Panc1 (cell line): Measurements from ENCODE around the gene TMCO4. TPM values are rescaled to one million over a fixed set of nuclear protein-coding genes. Genes with fewer than 3 reads are reported as not detected.

Experiments
- ATAC-seq: fragments of 200-7000 bp; cut with Tn5 transposase; 2 replicates; pipeline ENCODE4 v1.9.1; 2020; ENCODE audit warnings: mild to moderate bottlenecking, moderate library complexity
- BruUV-seq: library from RNA; stranded (reverse); fragments of 400-500 nt; replicated peaks from 2 replicates; lab custom pipeline; 2021; lab: Mats Ljungman, UMichigan
- CTCF ChIA-PET: fragments of 300-600 bp; sonication (Branson Sonifier 250); formaldehyde crosslinking; loops from one replicate; lab custom pipeline; 2022; ENCODE audit warnings: antibody characterized with exemption; lab: Charles Lee
- POLR2A ChIA-PET: fragments of 300-600 bp; sonication (Branson Sonifier 250); formaldehyde crosslinking; loops from one replicate; lab custom pipeline; 2022; ENCODE audit warnings: antibody characterized with exemption; lab: Charles Lee
- DNase-seq: peaks from one replicate; pipeline ENCODE4 v3.0.0-alpha.2; 2010; ENCODE audit warnings: low read depth, low spot score
- H3K27ac ChIP-seq: 2 replicates; pipeline ENCODE4 v1.5.1; 2011; ENCODE audit warnings: mild to moderate bottlenecking, low read length, inconsistent platforms
- H3K27me3 ChIP-seq: fragments of 200-500 bp; sonication (Bioruptor generic); 2 replicates; pipeline ENCODE4 v1.6.0; 2014; ENCODE audit warnings: low read length, inconsistent platforms; ENCODE audit not compliant: control insufficient read depth, insufficient read depth
- H3K36me3 ChIP-seq: fragments of 200-500 bp; sonication (Bioruptor generic); 2 replicates; pipeline ENCODE4 v1.5.1; 2014; ENCODE audit warnings: inconsistent platforms, mild to moderate bottlenecking, low read length, moderate library complexity; ENCODE audit not compliant: control insufficient read depth, insufficient read depth
- H3K4me1 ChIP-seq: 2 replicates; pipeline ENCODE4 v1.5.1; 2011; ENCODE audit warnings: inconsistent platforms, mild to moderate bottlenecking, low read length, moderate library complexity; ENCODE audit not compliant: control insufficient read depth, insufficient read depth
- H3K4me3 ChIP-seq, 2 experiments: 2 replicates each; pipeline ENCODE4 v1.5.1; 2011 to 2012; ENCODE audit warnings: low read depth in 2 of 2, low read length in 2 of 2, mild to moderate bottlenecking in 2 of 2, inconsistent platforms in 1 of 2, moderate library complexity in 1 of 2
- H3K9me3 ChIP-seq: fragments of 200-500 bp; sonication (Bioruptor generic); 2 replicates; pipeline ENCODE4 v1.5.1; 2014; ENCODE audit warnings: low read depth, mild to moderate bottlenecking, inconsistent platforms, low read length, moderate library complexity; ENCODE audit not compliant: control insufficient read depth, insufficient read depth
- POLR2AphosphoS5 ChIP-seq: IDR thresholded peaks from 2 replicates; pipeline ENCODE4 v1.6.1; 2012; ENCODE audit warnings: mild to moderate bottlenecking, low read depth, low read length, moderate library complexity
- SIN3A ChIP-seq: IDR thresholded peaks from 2 replicates; pipeline ENCODE4 v1.6.1; 2012; ENCODE audit warnings: low read depth, mild to moderate bottlenecking, low read length, moderate library complexity, borderline replicate concordance; ENCODE audit not compliant: insufficient read depth
- TCF7L2 ChIP-seq: IDR thresholded peaks from 2 replicates; pipeline ENCODE4 v1.6.1; 2011; ENCODE audit warnings: mild to moderate bottlenecking, low read depth, low read length, inconsistent platforms
- in situ Hi-C: cut with HindIII; loops from 2 replicates; pipeline ENCODE4 v1.10.0; 2016; ENCODE audit warnings: low sequenced_read_pairs, low pct_unique_long_range_greater_than_20kb
- intact Hi-C: fragments of 100-400 bp; cut with micrococcal nuclease; formaldehyde crosslinking; loops from one replicate; pipeline ENCODE4 v1.10.0; 2022; ENCODE audit not compliant: unreplicated experiment
- total RNA-seq: library from RNA; stranded (reverse); gene quantifications from one replicate; pipeline ENCODE4 v1.2.1, GENCODE V29; 2021; ENCODE audit not compliant: unreplicated experiment
- TF ChIP-seq, protein P1 (sequence below): fragments of 450-650 bp; IDR thresholded peaks from 2 replicates; pipeline ENCODE4 v1.5.1; 2017; ENCODE audit warnings: mild to moderate bottlenecking
- TF ChIP-seq, protein P2 (sequence below), 2 experiments: IDR thresholded peaks; 2 replicates each; pipeline ENCODE4 v1.6.1; 2011 to 2012; ENCODE audit warnings: low read depth in 2 of 2, control low read depth in 1 of 2, low read length in 1 of 2, mild to moderate bottlenecking in 1 of 2, moderate library complexity in 1 of 2; ENCODE audit not compliant: insufficient read depth in 1 of 2

Gene TMCO4
- total RNA-seq, 1 experiment from 2014 or later, result 13.2 TPM

DNA sequence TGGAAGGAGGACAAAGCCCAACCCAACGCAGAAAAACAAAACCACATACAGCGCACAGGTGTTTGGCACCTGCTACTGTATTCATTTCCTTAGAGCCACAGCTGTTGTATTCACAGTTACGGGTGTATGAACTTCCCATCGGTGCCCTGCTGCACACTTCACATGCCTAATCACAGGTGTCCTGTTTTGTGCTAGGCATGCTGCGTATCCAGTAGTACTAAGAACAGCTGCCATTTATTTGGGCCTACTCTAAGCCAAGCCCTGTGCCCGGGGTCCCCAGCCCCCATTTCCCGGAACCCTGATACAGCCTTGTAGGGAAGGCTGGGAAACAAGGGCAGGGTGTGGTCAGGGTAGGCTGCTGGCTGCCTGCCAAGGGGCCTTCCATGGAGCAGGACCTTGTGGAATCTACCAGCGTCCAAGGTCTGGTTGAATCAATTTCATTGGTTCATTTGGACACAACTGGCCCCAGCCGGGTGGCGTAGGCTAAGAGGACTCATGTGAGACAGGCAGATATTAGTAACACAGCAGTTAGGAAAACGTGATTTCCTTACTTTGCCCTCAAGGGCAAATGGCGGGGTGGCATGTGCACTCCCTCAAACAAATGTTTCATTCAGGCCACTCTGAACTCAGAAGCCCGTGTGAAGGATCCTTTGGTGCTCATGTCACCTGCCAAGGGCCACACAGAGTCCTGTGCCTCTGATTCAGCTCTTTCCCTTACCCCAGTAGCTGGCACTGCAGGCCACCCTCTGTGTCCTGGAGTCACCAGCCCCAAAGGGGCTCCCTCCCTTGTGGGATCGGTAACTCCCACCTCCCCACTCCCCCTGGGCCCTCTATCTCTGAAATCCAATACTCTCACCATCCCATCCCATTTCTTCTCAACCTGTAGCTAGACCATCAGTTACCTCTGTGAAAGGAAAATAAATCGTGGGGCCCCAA is 16.4 kb upstream of the TMCO4 start:
- Histone ChIP-seq H3K4me1 (no peaks in the 10 kb centered on the region), H3K4me3 (no peak overlapping the region), H3K36me3 (no peaks in the 10 kb centered on the region), H3K27me3 (no peaks in the 10 kb centered on the region), H3K27ac (no peak overlapping the region), H3K9me3 (no peaks in the 10 kb centered on the region)
- no TSS peak for BruUV-seq
- DNase-seq, result no peak
- POLR2A ChIA-PET, result no interaction called here
- no peak for ATAC-seq
- in situ Hi-C loops (no loop called here), intact Hi-C loops (no loop called here)
- TF ChIP-seq, protein P1, sequence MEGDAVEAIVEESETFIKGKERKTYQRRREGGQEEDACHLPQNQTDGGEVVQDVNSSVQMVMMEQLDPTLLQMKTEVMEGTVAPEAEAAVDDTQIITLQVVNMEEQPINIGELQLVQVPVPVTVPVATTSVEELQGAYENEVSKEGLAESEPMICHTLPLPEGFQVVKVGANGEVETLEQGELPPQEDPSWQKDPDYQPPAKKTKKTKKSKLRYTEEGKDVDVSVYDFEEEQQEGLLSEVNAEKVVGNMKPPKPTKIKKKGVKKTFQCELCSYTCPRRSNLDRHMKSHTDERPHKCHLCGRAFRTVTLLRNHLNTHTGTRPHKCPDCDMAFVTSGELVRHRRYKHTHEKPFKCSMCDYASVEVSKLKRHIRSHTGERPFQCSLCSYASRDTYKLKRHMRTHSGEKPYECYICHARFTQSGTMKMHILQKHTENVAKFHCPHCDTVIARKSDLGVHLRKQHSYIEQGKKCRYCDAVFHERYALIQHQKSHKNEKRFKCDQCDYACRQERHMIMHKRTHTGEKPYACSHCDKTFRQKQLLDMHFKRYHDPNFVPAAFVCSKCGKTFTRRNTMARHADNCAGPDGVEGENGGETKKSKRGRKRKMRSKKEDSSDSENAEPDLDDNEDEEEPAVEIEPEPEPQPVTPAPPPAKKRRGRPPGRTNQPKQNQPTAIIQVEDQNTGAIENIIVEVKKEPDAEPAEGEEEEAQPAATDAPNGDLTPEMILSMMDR, result no peak
- TF ChIP-seq TCF7L2, result no peak
- TF ChIP-seq, protein P2, sequence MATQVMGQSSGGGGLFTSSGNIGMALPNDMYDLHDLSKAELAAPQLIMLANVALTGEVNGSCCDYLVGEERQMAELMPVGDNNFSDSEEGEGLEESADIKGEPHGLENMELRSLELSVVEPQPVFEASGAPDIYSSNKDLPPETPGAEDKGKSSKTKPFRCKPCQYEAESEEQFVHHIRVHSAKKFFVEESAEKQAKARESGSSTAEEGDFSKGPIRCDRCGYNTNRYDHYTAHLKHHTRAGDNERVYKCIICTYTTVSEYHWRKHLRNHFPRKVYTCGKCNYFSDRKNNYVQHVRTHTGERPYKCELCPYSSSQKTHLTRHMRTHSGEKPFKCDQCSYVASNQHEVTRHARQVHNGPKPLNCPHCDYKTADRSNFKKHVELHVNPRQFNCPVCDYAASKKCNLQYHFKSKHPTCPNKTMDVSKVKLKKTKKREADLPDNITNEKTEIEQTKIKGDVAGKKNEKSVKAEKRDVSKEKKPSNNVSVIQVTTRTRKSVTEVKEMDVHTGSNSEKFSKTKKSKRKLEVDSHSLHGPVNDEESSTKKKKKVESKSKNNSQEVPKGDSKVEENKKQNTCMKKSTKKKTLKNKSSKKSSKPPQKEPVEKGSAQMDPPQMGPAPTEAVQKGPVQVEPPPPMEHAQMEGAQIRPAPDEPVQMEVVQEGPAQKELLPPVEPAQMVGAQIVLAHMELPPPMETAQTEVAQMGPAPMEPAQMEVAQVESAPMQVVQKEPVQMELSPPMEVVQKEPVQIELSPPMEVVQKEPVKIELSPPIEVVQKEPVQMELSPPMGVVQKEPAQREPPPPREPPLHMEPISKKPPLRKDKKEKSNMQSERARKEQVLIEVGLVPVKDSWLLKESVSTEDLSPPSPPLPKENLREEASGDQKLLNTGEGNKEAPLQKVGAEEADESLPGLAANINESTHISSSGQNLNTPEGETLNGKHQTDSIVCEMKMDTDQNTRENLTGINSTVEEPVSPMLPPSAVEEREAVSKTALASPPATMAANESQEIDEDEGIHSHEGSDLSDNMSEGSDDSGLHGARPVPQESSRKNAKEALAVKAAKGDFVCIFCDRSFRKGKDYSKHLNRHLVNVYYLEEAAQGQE (IDR thresholded peaks at IDR 0.05; ENCODE audit: insufficient read depth in 1 of 2, low read depth in 2 of 2, low read length in 1 of 2), result no peak
- no peak for TF ChIP-seq POLR2AphosphoS5
- no peak for TF ChIP-seq SIN3A
- CTCF ChIA-PET, result interaction anchor here (0.6 kb wide), 1 partner anchor 1736 kb away, joined by 9 read pairs; no protein-coding TSS in a partner anchor

DNA sequence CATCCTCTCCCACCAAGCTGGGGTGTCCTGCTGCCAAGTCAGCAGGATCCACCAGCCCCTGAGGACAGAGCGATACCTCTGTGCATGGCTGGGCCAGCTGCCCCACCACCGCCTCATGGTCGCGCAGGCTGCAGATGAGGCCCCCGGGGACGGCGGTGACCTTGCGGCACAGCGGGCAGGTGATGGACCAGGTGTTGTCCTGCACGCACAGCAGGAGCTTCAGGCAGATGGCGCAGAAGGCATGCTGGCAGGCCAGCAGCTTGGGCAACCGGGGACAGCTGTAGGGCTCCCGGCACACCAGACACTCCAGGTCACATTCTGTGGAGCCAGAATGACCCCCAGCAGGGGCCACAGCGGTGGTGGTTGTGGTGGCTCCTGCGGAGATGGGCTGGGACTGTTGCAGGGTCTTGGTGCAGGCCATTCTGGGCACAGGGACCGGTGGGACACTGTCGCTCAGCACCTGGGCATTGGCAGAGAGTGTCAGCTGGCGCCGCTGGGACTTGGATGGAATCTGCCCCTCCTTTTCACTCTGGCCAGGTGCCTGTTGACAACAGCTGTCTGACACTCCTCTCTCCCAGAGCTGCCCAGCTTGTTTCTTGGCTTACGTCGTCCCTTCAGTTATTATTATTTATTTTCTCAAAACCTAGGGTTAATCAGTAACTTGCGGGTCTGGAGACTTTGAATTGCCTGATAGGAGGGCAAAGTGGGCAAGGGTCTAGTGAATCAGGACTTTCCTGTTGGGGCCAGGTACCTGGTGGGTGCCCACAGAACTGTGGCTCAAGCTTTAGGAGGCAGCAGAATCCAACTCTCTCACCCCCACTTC is 15.2 kb upstream of the TMCO4 start, which contains the start of gene RNF186:
RNF186 (minus strand) TSS at position 603 of the 823 bp plus-strand sequence; CDS start at position 421, 182 bp downstream.
- Histone ChIP-seq H3K9me3 (no peaks in the 10 kb centered on the region), H3K27ac (no peak within 1 kb of the TSS), H3K27me3 (no peaks in the 10 kb centered on the region), H3K4me3 (no peak within 1 kb of the TSS), H3K36me3 (no peaks in the 10 kb centered on the region), H3K4me1 (no peaks in the 10 kb centered on the region)
- no peak for ATAC-seq
- POLR2A ChIA-PET, result no interaction called here
- DNase-seq, result no peak
- intact Hi-C loops, result no loop called here
- in situ Hi-C loops, result no loop called here
- BruUV-seq, result no TSS peak
- CTCF ChIA-PET, result no interaction called here
- TF ChIP-seq SIN3A (no peak), POLR2AphosphoS5 (no peak), TCF7L2 (no peak)
- TF ChIP-seq, protein P2 (IDR thresholded peaks at IDR 0.05; ENCODE audit: insufficient read depth in 1 of 2, low read depth in 2 of 2, low read length in 1 of 2), result no peak
- TF ChIP-seq, protein P1, result no peak
